ENCODE data around the gene SPEM1.
A peak's percentile ranks its signal among the peaks of the same experiment; 100 is the strongest.

Gene SPEM1

DNA sequence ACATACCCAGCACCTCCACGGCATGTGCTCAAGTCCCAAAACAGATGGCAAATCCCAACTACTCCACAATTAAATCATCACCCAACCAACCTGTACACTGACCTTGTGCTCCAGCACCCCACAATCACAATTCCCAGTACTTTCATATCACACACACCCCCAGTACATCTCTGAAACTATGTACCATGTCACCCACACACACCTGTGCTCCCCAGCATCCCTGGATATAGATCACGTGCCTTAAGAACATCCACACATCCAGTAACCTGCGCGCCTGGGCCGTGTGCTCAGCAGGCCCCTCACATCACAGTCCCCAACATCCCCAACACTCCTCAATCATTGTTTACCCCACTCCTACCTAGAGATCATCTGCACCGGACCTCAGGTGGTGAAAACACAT, 10.4 kb upstream of the SPEM1 start:
- Histone ChIP-seq H2AFZ (ENCODE audit: low read length) (no peak overlapping the region), H2BK5ac (ENCODE audit: low read length) (no peak overlapping the region), H3K27ac (replicated peaks; ENCODE audit: low read length) (no peak overlapping the region), H2AK5ac (ENCODE audit: low read depth, low read length) (no peak overlapping the region), H2BK12ac (ENCODE audit: low read length) (no peak overlapping the region), H4K91ac (ENCODE audit: low read depth, low read length, poor library complexity) (no peak overlapping the region), H3K9me3 (replicated peaks in 1 of 2; ENCODE audit: control insufficient read depth in 2 of 2, insufficient read depth in 1 of 2, low read depth in 1 of 2, low read length in 2 of 2) (peaks cover 0 to 2% of the 10 kb centered on the region in 2 donors), H3K79me1 (ENCODE audit: low read depth, low read length) (peaks cover 17% of the 10 kb centered on the region), H3K4me3 (ENCODE audit: low read length in 2 of 2) (no peak overlapping the region), H4K8ac (ENCODE audit: low read depth, low read length) (no peak overlapping the region), H3K4ac (ENCODE audit: low read length) (no peak overlapping the region), H3K4me2 (ENCODE audit: insufficient read depth, low read length, poor library complexity, severe bottlenecking) (no peak overlapping the region), H3K14ac (ENCODE audit: low read length) (no peak overlapping the region), H3K36me3 (replicated peaks in 1 of 2; ENCODE audit: control insufficient read depth in 2 of 2, insufficient read depth in 2 of 2, low read length in 2 of 2) (peaks cover 36 to 71% of the 10 kb centered on the region in 2 donors), H3K9ac (ENCODE audit: low read depth, low read length, poor library complexity) (no peak overlapping the region), H3K18ac (ENCODE audit: low read length) (no peak overlapping the region), H3K23ac (ENCODE audit: low read depth, low read length, poor library complexity) (no peak overlapping the region), H2BK120ac (ENCODE audit: low read depth, low read length) (no peak overlapping the region), H2BK15ac (ENCODE audit: low read length) (no peak overlapping the region), H3K27me3 (ENCODE audit: control insufficient read depth in 3 of 3, insufficient read depth in 3 of 3, low read depth in 1 of 3, low read length in 3 of 3) (no peaks in the 10 kb centered on the region), H3K4me1 (ENCODE audit: control insufficient read depth in 2 of 2, insufficient read depth in 1 of 2, low read depth in 1 of 2, low read length in 2 of 2) (peaks cover 12 to 24% of the 10 kb centered on the region in 2 donors)
- no CpG with 5 or more reads among the region's 6 CpGs for WGBS, 2 donors (ENCODE audit: extremely low coverage in 2 of 2, insufficient read length in 2 of 2, insufficient replicate concordance in 1 of 2)
- no peak for DNase-seq (ENCODE audit: low spot score)

DNA sequence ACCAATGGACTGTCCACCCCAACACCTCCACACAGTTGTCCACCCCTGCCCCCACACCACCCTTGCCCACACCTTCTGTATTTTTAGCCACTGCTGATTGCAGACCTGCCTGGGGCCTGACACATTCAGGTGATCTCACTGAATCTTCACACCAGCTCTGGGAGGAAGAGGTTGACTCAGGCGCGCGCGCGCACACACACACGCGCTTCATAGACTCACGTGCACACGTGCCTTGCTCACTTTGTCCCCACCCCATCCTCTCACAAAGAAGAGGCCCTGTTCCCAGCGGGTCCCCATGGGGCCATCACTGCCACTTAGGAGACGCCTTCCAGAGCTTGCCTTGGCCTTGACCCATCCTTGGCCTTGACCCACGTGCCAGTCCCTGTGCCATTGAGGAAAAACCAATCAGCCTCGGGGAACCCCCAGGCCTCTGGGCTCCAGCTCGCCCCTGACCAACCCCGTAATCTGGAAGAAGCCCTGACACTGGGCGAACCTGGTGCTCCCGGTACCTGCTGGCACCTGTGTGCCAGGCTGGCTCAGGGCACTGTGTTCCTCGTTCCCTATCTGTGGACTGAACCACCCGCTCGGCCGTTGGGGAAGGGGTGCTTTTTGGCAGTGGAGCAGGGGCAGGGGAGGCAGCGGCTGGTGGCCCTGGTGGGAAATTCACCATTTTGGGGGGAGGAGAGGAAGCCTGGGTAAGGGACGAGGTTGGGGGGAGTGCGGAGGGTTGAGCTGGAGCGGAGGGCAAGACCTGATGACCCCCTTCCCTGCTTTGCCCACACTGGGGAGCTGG, 9.3 kb upstream of the SPEM1 start:
- Histone ChIP-seq H3K9me3 (replicated peaks in 1 of 2; ENCODE audit: control insufficient read depth in 2 of 2, insufficient read depth in 1 of 2, low read depth in 1 of 2, low read length in 2 of 2) (peaks cover 0 to 2% of the 10 kb centered on the region in 2 donors), H3K18ac (ENCODE audit: low read length) (no peak overlapping the region), H3K79me1 (ENCODE audit: low read depth, low read length) (peaks cover 20% of the 10 kb centered on the region), H2BK5ac (ENCODE audit: low read length) (peak overlapping the region; percentile 66), H3K14ac (ENCODE audit: low read length) (peak overlapping the region; percentile 38), H2BK120ac (ENCODE audit: low read depth, low read length) (no peak overlapping the region), H3K4me3 (ENCODE audit: low read length in 2 of 2) (peak overlapping the region in 1 of 2 donors; percentile 12), H4K91ac (ENCODE audit: low read depth, low read length, poor library complexity) (no peak overlapping the region), H2AK5ac (ENCODE audit: low read depth, low read length) (no peak overlapping the region), H2AFZ (ENCODE audit: low read length) (no peak overlapping the region), H3K9ac (ENCODE audit: low read depth, low read length, poor library complexity) (no peak overlapping the region), H2BK12ac (ENCODE audit: low read length) (no peak overlapping the region), H4K8ac (ENCODE audit: low read depth, low read length) (peak overlapping the region; percentile 17), H3K27me3 (ENCODE audit: control insufficient read depth in 3 of 3, insufficient read depth in 3 of 3, low read depth in 1 of 3, low read length in 3 of 3) (no peaks in the 10 kb centered on the region), H3K4me2 (ENCODE audit: insufficient read depth, low read length, poor library complexity, severe bottlenecking) (no peak overlapping the region), H3K36me3 (replicated peaks in 1 of 2; ENCODE audit: control insufficient read depth in 2 of 2, insufficient read depth in 2 of 2, low read length in 2 of 2) (peaks cover 47 to 82% of the 10 kb centered on the region in 2 donors), H3K4me1 (ENCODE audit: control insufficient read depth in 2 of 2, insufficient read depth in 1 of 2, low read depth in 1 of 2, low read length in 2 of 2) (peaks cover 12 to 22% of the 10 kb centered on the region in 2 donors), H3K23ac (ENCODE audit: low read depth, low read length, poor library complexity) (no peak overlapping the region), H3K27ac (replicated peaks; ENCODE audit: low read length) (no peak overlapping the region), H2BK15ac (ENCODE audit: low read length) (no peak overlapping the region), H3K4ac (ENCODE audit: low read length) (no peak overlapping the region)
- DNase-seq (ENCODE audit: low spot score) = no peak
- no CpG with 5 or more reads among the region's 25 CpGs for WGBS, 2 donors (ENCODE audit: extremely low coverage in 2 of 2, insufficient read length in 2 of 2, insufficient replicate concordance in 1 of 2)

DNA sequence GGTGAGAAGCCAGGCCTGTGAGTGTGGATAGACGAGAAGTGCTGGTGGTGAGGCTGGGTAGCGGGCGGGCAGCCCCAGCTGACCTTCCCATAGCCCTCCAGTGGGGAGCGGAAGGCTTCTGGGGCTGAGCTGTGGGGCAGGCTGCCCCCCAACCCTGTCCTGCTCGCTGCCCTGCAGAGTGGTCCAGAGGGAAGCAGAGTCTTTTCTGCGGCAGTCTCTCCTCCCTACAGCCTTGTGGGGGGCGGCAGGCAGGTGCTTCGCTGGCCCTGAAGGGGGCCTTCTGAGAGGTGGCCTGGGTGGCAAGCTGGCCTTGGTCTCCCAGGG, 8.7 kb upstream of the SPEM1 start:
- Histone ChIP-seq H2AFZ (ENCODE audit: low read length) (no peak overlapping the region), H3K4me1 (ENCODE audit: control insufficient read depth in 2 of 2, insufficient read depth in 1 of 2, low read depth in 1 of 2, low read length in 2 of 2) (peaks cover 8 to 18% of the 10 kb centered on the region in 2 donors), H3K79me1 (ENCODE audit: low read depth, low read length) (peaks cover 18% of the 10 kb centered on the region), H3K4ac (ENCODE audit: low read length) (no peak overlapping the region), H3K18ac (ENCODE audit: low read length) (no peak overlapping the region), H2BK5ac (ENCODE audit: low read length) (peak overlapping the region; percentile 66), H4K91ac (ENCODE audit: low read depth, low read length, poor library complexity) (no peak overlapping the region), H3K14ac (ENCODE audit: low read length) (peak overlapping the region; percentile 5), H3K9ac (ENCODE audit: low read depth, low read length, poor library complexity) (no peak overlapping the region), H2AK5ac (ENCODE audit: low read depth, low read length) (no peak overlapping the region), H2BK120ac (ENCODE audit: low read depth, low read length) (no peak overlapping the region), H2BK15ac (ENCODE audit: low read length) (no peak overlapping the region), H3K4me3 (ENCODE audit: low read length in 2 of 2) (no peak overlapping the region), H3K4me2 (ENCODE audit: insufficient read depth, low read length, poor library complexity, severe bottlenecking) (no peak overlapping the region), H4K8ac (ENCODE audit: low read depth, low read length) (no peak overlapping the region), H3K27me3 (ENCODE audit: control insufficient read depth in 3 of 3, insufficient read depth in 3 of 3, low read depth in 1 of 3, low read length in 3 of 3) (no peaks in the 10 kb centered on the region), H2BK12ac (ENCODE audit: low read length) (no peak overlapping the region), H3K9me3 (replicated peaks in 1 of 2; ENCODE audit: control insufficient read depth in 2 of 2, insufficient read depth in 1 of 2, low read depth in 1 of 2, low read length in 2 of 2) (peaks cover 0 to 2% of the 10 kb centered on the region in 2 donors), H3K36me3 (replicated peaks in 1 of 2; ENCODE audit: control insufficient read depth in 2 of 2, insufficient read depth in 2 of 2, low read length in 2 of 2) (peaks cover 51 to 88% of the 10 kb centered on the region in 2 donors), H3K23ac (ENCODE audit: low read depth, low read length, poor library complexity) (no peak overlapping the region), H3K27ac (replicated peaks; ENCODE audit: low read length) (no peak overlapping the region)
- WGBS, 2 donors (ENCODE audit: extremely low coverage in 2 of 2, insufficient read length in 2 of 2, insufficient replicate concordance in 1 of 2) = no CpG with 5 or more reads among the region's 8 CpGs
- DNase-seq (ENCODE audit: low spot score) = no peak

- no CpG with 5 or more reads among the region's 6 CpGs for WGBS, 2 donors (ENCODE audit: extremely low coverage in 2 of 2, insufficient read length in 2 of 2, insufficient replicate concordance in 1 of 2)
- Histone ChIP-seq H3K27me3 (ENCODE audit: control insufficient read depth in 3 of 3, insufficient read depth in 3 of 3, low read depth in 1 of 3, low read length in 3 of 3) (no peaks in the 10 kb centered on the region), H2BK15ac (ENCODE audit: low read length) (no peak overlapping the region), H2BK5ac (ENCODE audit: low read length) (no peak overlapping the region), H3K23ac (ENCODE audit: low read depth, low read length, poor library complexity) (peak overlapping the region; percentile 57), H3K18ac (ENCODE audit: low read length) (peak overlapping the region; percentile 16), H2BK120ac (ENCODE audit: low read depth, low read length) (no peak overlapping the region), H3K4me1 (ENCODE audit: control insufficient read depth in 2 of 2, insufficient read depth in 1 of 2, low read depth in 1 of 2, low read length in 2 of 2) (peaks cover 10 to 13% of the 10 kb centered on the region in 2 donors), H3K4me2 (ENCODE audit: insufficient read depth, low read length, poor library complexity, severe bottlenecking) (no peak overlapping the region), H2AFZ (ENCODE audit: low read length) (no peak overlapping the region), H3K4me3 (ENCODE audit: low read length in 2 of 2) (no peak overlapping the region), H4K91ac (ENCODE audit: low read depth, low read length, poor library complexity) (peak overlapping the region; percentile 53), H3K27ac (replicated peaks; ENCODE audit: low read length) (no peak overlapping the region), H2BK12ac (ENCODE audit: low read length) (no peak overlapping the region), H3K79me1 (ENCODE audit: low read depth, low read length) (peaks cover 10% of the 10 kb centered on the region), H3K4ac (ENCODE audit: low read length) (no peak overlapping the region), H3K36me3 (replicated peaks in 1 of 2; ENCODE audit: control insufficient read depth in 2 of 2, insufficient read depth in 2 of 2, low read length in 2 of 2) (peaks cover 58 to 95% of the 10 kb centered on the region in 2 donors), H3K14ac (ENCODE audit: low read length) (no peak overlapping the region), H4K8ac (ENCODE audit: low read depth, low read length) (no peak overlapping the region), H3K9me3 (replicated peaks in 1 of 2; ENCODE audit: control insufficient read depth in 2 of 2, insufficient read depth in 1 of 2, low read depth in 1 of 2, low read length in 2 of 2) (peaks cover 0 to 2% of the 10 kb centered on the region in 2 donors), H3K9ac (ENCODE audit: low read depth, low read length, poor library complexity) (no peak overlapping the region), H2AK5ac (ENCODE audit: low read depth, low read length) (peak overlapping the region; percentile 8)
- DNase-seq (ENCODE audit: low spot score) = no peak
These were observed 6.7 kb upstream of the SPEM1 start for GRCh38 chr17:7413346-7413985.

Measured in neuronal stem cell (in vitro differentiated cells).